Measurements from ENCODE around the gene PPP2R2C.

PPP2R2C gene

DNA sequence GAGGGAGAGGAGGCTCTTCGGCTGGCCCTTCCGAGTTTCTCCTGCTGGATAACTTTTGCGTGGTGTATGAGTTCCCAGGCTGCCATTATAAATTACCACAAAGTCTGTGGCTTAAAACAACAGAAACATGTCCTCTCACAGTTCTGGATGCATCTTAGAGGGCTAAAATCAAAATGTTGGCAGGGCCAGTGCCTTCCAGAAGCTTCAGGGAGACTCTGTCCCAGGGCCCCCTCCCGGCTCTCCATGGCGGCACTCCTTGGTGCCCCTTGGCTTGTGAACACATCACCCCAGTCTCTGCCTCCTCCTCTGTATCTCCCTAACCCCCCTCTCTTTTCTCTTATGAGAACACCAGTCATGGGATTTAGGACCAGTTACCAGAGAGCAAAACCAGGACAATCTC is 23.3 kb upstream of the PPP2R2C start:
- in situ Hi-C loops (cut with MboI; ENCODE audit: low pct_unique_long_range_greater_than_20kb, low sequenced_read_pairs, unreplicated experiment), result no loop called here
- TF ChIP-seq, protein P1, sequence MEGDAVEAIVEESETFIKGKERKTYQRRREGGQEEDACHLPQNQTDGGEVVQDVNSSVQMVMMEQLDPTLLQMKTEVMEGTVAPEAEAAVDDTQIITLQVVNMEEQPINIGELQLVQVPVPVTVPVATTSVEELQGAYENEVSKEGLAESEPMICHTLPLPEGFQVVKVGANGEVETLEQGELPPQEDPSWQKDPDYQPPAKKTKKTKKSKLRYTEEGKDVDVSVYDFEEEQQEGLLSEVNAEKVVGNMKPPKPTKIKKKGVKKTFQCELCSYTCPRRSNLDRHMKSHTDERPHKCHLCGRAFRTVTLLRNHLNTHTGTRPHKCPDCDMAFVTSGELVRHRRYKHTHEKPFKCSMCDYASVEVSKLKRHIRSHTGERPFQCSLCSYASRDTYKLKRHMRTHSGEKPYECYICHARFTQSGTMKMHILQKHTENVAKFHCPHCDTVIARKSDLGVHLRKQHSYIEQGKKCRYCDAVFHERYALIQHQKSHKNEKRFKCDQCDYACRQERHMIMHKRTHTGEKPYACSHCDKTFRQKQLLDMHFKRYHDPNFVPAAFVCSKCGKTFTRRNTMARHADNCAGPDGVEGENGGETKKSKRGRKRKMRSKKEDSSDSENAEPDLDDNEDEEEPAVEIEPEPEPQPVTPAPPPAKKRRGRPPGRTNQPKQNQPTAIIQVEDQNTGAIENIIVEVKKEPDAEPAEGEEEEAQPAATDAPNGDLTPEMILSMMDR (IDR thresholded peaks at IDR 0.05; ENCODE audit: extremely low read depth, insufficient read depth, missing control alignments), result no peak
- DNase-seq (ENCODE audit: low spot score), result no peak

DNA sequence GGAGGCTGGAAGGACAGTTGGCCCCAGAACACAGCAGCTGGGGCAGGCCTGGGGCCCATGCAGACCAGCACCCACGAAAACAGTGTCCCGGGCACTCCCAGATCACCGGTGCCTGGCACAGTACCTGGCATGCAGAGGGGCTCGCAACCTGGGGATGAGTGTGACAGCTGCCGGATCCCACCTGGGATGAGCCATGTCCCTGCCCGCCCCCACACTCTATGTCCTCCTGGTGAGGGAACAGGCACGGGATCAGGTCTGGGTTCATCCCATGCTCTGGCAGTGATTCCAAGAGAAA is 22.8 kb upstream of the PPP2R2C start:
- TF ChIP-seq, protein P1 (IDR thresholded peaks at IDR 0.05; ENCODE audit: extremely low read depth, insufficient read depth, missing control alignments), result no peak
- DNase-seq (ENCODE audit: low spot score), result no peak
- in situ Hi-C loops (cut with MboI; ENCODE audit: low pct_unique_long_range_greater_than_20kb, low sequenced_read_pairs, unreplicated experiment), result no loop called here

DNA sequence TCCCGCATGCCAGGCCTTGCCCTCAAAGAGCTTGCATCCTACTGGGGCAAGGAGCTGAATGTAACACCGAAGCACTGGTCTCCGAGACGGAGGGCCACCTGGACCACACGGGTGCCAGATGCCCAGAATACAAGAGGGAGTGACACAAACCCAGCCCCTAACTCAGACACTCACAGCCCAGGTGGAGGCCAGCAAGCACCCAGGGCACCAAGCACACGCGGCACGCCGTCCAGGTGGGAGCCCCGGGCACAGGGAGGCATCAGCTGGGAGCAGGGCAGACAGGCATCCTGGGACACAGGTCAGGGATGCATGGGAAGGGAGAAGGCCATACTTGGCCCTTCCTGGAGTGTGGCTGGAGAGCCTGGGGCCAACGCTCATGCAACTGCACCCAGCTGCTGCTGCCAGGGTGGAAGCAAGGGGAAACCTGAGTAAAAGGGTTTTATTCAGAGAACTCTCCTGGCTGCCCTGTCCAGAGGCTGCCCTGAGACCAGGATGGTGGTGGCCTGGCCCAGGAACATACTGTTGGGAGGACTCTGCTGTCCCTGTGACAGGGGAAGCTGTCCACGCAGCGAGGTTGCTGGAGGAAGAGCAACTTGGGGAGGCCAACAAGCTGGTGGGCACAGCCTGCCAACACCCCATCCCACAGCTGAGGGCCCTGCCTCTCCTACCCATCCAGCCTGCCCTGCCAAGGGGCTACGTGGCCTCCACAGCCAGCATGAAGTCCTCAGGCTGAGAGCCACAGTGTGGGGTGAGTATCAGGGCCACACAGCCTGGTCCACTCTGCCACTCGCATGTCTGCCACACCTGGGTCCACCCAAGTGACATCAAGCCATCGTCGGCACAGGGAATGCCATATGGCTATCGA is 22.2 kb upstream of the PPP2R2C start:
- in situ Hi-C loops (cut with MboI; ENCODE audit: low pct_unique_long_range_greater_than_20kb, low sequenced_read_pairs, unreplicated experiment), result no loop called here
- TF ChIP-seq, protein P1 (IDR thresholded peaks at IDR 0.05; ENCODE audit: extremely low read depth, insufficient read depth, missing control alignments), result no peak
- DNase-seq (ENCODE audit: low spot score), result no peak

DNA sequence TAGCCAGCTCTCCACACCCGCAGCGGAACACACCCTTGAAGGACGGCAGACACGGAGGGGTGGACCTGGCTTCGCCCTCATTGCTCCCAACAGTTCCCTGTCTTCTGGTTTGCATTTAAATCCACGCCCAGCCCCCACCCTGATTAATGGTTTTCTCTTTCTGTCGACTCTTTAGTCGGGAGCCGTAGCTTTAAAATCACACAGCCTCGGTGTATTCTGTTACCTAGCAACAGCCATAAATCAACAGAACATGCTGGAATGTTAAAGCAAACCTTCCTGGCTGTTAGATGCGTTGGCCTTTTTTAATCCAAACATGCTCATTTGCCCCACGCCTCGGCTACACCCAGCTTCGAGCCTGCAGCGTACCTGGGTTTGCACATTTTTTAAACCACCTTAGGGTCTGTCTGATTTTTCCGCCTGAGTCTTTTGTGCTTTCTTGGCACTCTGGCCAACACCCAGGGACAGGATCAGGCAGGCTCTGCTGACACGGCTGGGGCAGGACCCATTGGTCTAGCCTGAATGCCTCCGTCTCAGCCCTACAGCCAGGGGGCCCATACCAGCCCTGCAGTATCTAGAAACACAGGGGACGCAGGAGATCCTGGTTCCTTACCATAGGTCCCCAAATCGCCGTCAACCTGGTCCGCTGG is 21.4 kb upstream of the PPP2R2C start:
- TF ChIP-seq, protein P1 (IDR thresholded peaks at IDR 0.05; ENCODE audit: extremely low read depth, insufficient read depth, missing control alignments), result no peak
- in situ Hi-C loops (cut with MboI; ENCODE audit: low pct_unique_long_range_greater_than_20kb, low sequenced_read_pairs, unreplicated experiment), result no loop called here
- no peak for DNase-seq (ENCODE audit: low spot score)

DNA sequence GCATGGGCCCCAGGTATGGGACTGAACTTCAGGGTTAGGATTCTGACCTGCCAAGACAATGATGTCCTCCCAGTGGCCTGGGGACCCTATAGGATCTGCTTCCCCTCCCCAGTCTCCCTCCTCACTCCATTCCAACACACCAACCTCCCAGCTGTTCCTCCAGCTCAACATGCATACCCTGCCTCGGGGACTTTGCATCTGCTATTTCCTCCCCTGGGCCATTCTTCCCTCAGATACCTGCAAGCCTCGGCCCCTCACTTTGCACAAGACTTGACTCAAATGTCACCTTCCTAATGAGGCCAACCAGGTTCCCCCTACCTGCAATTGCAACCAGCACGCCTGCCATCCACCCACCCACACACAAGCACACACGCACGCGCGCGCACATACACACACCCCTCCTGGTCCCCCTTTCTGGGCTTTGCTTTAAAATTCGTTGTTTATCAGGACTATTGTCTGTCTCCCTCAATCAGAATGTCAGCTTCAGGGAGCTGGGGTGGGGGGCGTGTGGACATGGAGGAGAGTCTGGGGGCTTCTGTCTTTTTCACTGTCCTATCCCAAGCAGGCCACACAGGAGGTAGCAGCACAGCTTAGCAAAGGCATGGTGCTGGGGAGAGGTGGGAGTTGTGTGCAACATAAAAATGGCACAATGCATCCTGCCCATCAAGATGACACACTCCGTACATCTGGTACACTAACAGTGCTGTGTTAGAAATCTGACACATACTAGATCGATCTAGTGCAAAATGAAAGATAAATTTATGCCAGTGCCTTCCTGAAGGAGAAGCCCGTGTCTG is 20.6 kb upstream of the PPP2R2C start:
- in situ Hi-C loops (cut with MboI; ENCODE audit: low pct_unique_long_range_greater_than_20kb, low sequenced_read_pairs, unreplicated experiment), result no loop called here
- TF ChIP-seq, protein P1 (IDR thresholded peaks at IDR 0.05; ENCODE audit: extremely low read depth, insufficient read depth, missing control alignments), result no peak
- DNase-seq (ENCODE audit: low spot score), result no peak

DNA sequence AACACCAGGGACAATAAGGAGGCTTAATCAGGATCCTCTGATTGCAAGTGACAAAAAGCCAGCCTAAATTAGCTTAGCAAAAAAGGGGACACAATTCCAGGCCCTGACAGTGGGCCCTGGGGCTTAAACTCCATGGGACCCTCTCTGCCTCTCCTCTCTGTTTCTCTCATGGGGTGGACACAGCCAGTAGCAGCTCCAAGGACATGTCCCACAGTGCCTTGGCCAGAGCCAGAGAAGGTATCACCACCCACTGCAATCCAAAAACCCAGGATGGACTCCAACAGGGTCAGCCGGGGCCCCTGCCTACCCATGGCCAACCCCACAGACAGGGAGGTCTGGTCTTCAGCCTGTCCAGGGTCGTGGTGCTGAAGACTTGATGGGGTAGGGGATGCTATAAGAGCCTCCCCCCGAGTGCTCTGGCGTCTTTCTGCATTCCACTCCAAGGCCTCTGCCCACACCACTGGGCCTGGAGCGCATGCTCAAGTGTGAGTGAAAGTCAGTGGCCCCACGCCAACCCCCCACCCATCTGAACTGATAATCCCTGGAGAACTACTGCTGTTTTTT is 19.7 kb upstream of the PPP2R2C start:
- TF ChIP-seq, protein P1 (IDR thresholded peaks at IDR 0.05; ENCODE audit: extremely low read depth, insufficient read depth, missing control alignments), result no peak
- in situ Hi-C loops (cut with MboI; ENCODE audit: low pct_unique_long_range_greater_than_20kb, low sequenced_read_pairs, unreplicated experiment), result no loop called here
- DNase-seq (ENCODE audit: low spot score), result no peak

Measured in GM13977 (cell line).